Peyer's patch (tissue), 4 donors: ENCODE results near the gene SPEM3.

Experiments used
- POLR2A ChIP-seq, 2 donors: fragments of 450-650 bp; IDR thresholded peaks; one replicate each; pipeline ENCODE4 v1.5.1; 2017; ENCODE audit warnings: antibody characterized with exemption in 2 of 2, mild to moderate bottlenecking in 2 of 2, moderate library complexity in 2 of 2
- TF ChIP-seq, protein P1 (sequence below), 6 experiments: fragments of 450-650 bp in 4 of 6; fragments of 200-600 bp in 2 of 6; sonication (generic) in 1 of 6; IDR thresholded peaks; one replicate each; pipeline ENCODE4 v1.5.1; 2017 to 2019; ENCODE audit warnings: antibody characterized with exemption in 6 of 6, mild to moderate bottlenecking in 3 of 6, moderate library complexity in 1 of 6

DNA sequence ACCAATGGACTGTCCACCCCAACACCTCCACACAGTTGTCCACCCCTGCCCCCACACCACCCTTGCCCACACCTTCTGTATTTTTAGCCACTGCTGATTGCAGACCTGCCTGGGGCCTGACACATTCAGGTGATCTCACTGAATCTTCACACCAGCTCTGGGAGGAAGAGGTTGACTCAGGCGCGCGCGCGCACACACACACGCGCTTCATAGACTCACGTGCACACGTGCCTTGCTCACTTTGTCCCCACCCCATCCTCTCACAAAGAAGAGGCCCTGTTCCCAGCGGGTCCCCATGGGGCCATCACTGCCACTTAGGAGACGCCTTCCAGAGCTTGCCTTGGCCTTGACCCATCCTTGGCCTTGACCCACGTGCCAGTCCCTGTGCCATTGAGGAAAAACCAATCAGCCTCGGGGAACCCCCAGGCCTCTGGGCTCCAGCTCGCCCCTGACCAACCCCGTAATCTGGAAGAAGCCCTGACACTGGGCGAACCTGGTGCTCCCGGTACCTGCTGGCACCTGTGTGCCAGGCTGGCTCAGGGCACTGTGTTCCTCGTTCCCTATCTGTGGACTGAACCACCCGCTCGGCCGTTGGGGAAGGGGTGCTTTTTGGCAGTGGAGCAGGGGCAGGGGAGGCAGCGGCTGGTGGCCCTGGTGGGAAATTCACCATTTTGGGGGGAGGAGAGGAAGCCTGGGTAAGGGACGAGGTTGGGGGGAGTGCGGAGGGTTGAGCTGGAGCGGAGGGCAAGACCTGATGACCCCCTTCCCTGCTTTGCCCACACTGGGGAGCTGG is 17.8 kb upstream of the SPEM3 start:
- no peak for TF ChIP-seq POLR2A (IDR thresholded peaks at IDR 0.05)
- TF ChIP-seq, protein P1, sequence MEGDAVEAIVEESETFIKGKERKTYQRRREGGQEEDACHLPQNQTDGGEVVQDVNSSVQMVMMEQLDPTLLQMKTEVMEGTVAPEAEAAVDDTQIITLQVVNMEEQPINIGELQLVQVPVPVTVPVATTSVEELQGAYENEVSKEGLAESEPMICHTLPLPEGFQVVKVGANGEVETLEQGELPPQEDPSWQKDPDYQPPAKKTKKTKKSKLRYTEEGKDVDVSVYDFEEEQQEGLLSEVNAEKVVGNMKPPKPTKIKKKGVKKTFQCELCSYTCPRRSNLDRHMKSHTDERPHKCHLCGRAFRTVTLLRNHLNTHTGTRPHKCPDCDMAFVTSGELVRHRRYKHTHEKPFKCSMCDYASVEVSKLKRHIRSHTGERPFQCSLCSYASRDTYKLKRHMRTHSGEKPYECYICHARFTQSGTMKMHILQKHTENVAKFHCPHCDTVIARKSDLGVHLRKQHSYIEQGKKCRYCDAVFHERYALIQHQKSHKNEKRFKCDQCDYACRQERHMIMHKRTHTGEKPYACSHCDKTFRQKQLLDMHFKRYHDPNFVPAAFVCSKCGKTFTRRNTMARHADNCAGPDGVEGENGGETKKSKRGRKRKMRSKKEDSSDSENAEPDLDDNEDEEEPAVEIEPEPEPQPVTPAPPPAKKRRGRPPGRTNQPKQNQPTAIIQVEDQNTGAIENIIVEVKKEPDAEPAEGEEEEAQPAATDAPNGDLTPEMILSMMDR (IDR thresholded peaks at IDR 0.05): no peak
